Measurements from ENCODE around the gene CNOT2.

GRCh38 chr12:70372881-70373280 lies 129.6 kb downstream of the CNOT2 start:
- TF ChIP-seq, protein P1, sequence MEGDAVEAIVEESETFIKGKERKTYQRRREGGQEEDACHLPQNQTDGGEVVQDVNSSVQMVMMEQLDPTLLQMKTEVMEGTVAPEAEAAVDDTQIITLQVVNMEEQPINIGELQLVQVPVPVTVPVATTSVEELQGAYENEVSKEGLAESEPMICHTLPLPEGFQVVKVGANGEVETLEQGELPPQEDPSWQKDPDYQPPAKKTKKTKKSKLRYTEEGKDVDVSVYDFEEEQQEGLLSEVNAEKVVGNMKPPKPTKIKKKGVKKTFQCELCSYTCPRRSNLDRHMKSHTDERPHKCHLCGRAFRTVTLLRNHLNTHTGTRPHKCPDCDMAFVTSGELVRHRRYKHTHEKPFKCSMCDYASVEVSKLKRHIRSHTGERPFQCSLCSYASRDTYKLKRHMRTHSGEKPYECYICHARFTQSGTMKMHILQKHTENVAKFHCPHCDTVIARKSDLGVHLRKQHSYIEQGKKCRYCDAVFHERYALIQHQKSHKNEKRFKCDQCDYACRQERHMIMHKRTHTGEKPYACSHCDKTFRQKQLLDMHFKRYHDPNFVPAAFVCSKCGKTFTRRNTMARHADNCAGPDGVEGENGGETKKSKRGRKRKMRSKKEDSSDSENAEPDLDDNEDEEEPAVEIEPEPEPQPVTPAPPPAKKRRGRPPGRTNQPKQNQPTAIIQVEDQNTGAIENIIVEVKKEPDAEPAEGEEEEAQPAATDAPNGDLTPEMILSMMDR (conservative IDR thresholded peaks at IDR 0.05): no peak
- no peak for TF ChIP-seq EZH2 (IDR thresholded peaks at IDR 0.05; ENCODE audit: low read depth)
